GM23248 (cell line): ENCODE results near the gene ARHGAP26. TPM values are rescaled to one million over a fixed set of nuclear protein-coding genes. Genes with fewer than 3 reads are reported as not detected.

Experiments
- DNase-seq: peaks from one replicate; pipeline ENCODE4 v3.0.0-alpha.2; 2015
- H2AFZ ChIP-seq: fragments of 200-600 bp; sonication (generic); 2 replicates; pipeline ENCODE4 v1.6.1; 2016; ENCODE audit warnings: antibody characterized with exemption
- H3F3A ChIP-seq: fragments of 200-600 bp; sonication (generic); 2 replicates; pipeline ENCODE4 v1.6.1; 2016; ENCODE audit warnings: mild to moderate bottlenecking, antibody characterized with exemption, mixed run types; ENCODE audit not compliant: insufficient read depth
- H3K27ac ChIP-seq: fragments of 200-600 bp; sonication (generic); 2 replicates; pipeline ENCODE4 v1.5.1; 2016; ENCODE audit warnings: mild to moderate bottlenecking
- H3K27me3 ChIP-seq: fragments of 200-600 bp; sonication (generic); replicated peaks from 2 replicates; pipeline ENCODE4 v1.6.1; 2016; ENCODE audit warnings: mild to moderate bottlenecking; ENCODE audit not compliant: insufficient read depth
- H3K36me3 ChIP-seq: fragments of 200-600 bp; sonication (generic); 2 replicates; pipeline ENCODE4 v1.6.1; 2016; ENCODE audit warnings: low read depth, mild to moderate bottlenecking
- H3K4me1 ChIP-seq: fragments of 200-600 bp; sonication (generic); 2 replicates; pipeline ENCODE4 v1.6.1; 2016; ENCODE audit warnings: mild to moderate bottlenecking; ENCODE audit not compliant: insufficient read depth
- H3K4me2 ChIP-seq: fragments of 200-600 bp; sonication (generic); one replicate; pipeline ENCODE4 v1.6.1; 2016; ENCODE audit warnings: mild to moderate bottlenecking; ENCODE audit not compliant: unreplicated experiment
- H3K4me3 ChIP-seq: fragments of 200-600 bp; sonication (generic); 2 replicates; pipeline ENCODE4 v1.5.1; 2016; ENCODE audit warnings: mild to moderate bottlenecking
- H3K79me2 ChIP-seq: fragments of 200-600 bp; sonication (generic); 2 replicates; pipeline ENCODE4 v1.6.1; 2016; ENCODE audit warnings: mild to moderate bottlenecking; ENCODE audit not compliant: insufficient read depth
- H3K9ac ChIP-seq: fragments of 200-600 bp; sonication (generic); 2 replicates; pipeline ENCODE4 v1.6.1; 2016; ENCODE audit warnings: mild to moderate bottlenecking
- H3K9me2 ChIP-seq: fragments of 200-600 bp; sonication (generic); 2 replicates; pipeline ENCODE4 v1.6.1; 2016; ENCODE audit warnings: mixed run types, mild to moderate bottlenecking, moderate library complexity; ENCODE audit not compliant: insufficient read depth
- H3K9me3 ChIP-seq: fragments of 200-600 bp; sonication (generic); one replicate; pipeline ENCODE4 v1.6.1; 2017; ENCODE audit warnings: low read depth
- H4K20me1 ChIP-seq: fragments of 200-600 bp; sonication (generic); 2 replicates; pipeline ENCODE4 v1.6.0; 2016; ENCODE audit not compliant: insufficient read depth
- EZH2 ChIP-seq: fragments of 200-600 bp; sonication (generic); IDR thresholded peaks from 2 replicates; pipeline ENCODE4 v1.6.1; 2018; ENCODE audit warnings: antibody characterized with exemption, mild to moderate bottlenecking; ENCODE audit not compliant: insufficient read depth, poor library complexity, severe bottlenecking
- EZH2phosphoT487 ChIP-seq: fragments of 200-600 bp; sonication (generic); IDR thresholded peaks from 2 replicates; pipeline ENCODE4 v1.6.1; 2018; ENCODE audit warnings: antibody characterized with exemption, moderate library complexity, mild to moderate bottlenecking, low read depth; ENCODE audit not compliant: insufficient read depth
- whole genome bisulfite sequencing, 2 experiments: methylation state at CpG; one replicate each; pipeline ENCODE4 v1.1.6; 2015 to 2017; ENCODE audit warnings: low lambda C conversion rate in 2 of 2, low coverage in 1 of 2; ENCODE audit errors: missing lambda C conversion rate in 2 of 2; 5-methylcytosine and 5-hydroxymethylcytosine counted together
- in situ Hi-C: fragments of 300-500 bp; cut with MboI; formaldehyde crosslinking; loops from 2 replicates; pipeline ENCODE4 v1.15.0; 2020
- polyA plus RNA-seq: library from polyadenylated mRNA; unstranded; fragments of >200 nt; fragmentation: Nextera tagmentation; extraction: Ambion mirVana; gene quantifications from 2 replicates; pipeline ENCODE4 v1.2.1, GENCODE V29; 2016
- total RNA-seq: library from RNA; depleted of rRNA; stranded (reverse); fragments of >200 nt; shearing (Covaris generic); gene quantifications from 2 replicates; pipeline ENCODE4 v1.2.3, GENCODE V29; 2014

ARHGAP26 gene
- total and polyA plus RNA-seq, 2 experiments from 2014 or later = 1.6 to 1.7 TPM

- Histone ChIP-seq H3K27me3 (no peaks in the 10 kb centered on the region), H3F3A (peaks cover 50% of the 10 kb centered on the region), H3K36me3 (no peaks in the 10 kb centered on the region), H3K9me3 (no peaks in the 10 kb centered on the region), H3K4me2 (no peak overlapping the region), H3K9me2 (no peaks in the 10 kb centered on the region), H2AFZ (no peak overlapping the region), H3K4me1 (peaks cover 77% of the 10 kb centered on the region), H3K4me3 (no peak overlapping the region), H4K20me1 (no peaks in the 10 kb centered on the region), H3K9ac (no peak overlapping the region), H3K27ac (no peak overlapping the region), H3K79me2 (no peaks in the 10 kb centered on the region)
- TF ChIP-seq EZH2 = no peak
- TF ChIP-seq EZH2phosphoT487 = no peak
- no peak for DNase-seq
- in situ Hi-C loops = no loop called here
- WGBS, 2 experiments = 90 to 93% methylated on average over 5 of the region's 5 CpGs
These were observed 53.6 kb downstream of the ARHGAP26 start for GRCh38 chr5:142823806-142824205.

DNA sequence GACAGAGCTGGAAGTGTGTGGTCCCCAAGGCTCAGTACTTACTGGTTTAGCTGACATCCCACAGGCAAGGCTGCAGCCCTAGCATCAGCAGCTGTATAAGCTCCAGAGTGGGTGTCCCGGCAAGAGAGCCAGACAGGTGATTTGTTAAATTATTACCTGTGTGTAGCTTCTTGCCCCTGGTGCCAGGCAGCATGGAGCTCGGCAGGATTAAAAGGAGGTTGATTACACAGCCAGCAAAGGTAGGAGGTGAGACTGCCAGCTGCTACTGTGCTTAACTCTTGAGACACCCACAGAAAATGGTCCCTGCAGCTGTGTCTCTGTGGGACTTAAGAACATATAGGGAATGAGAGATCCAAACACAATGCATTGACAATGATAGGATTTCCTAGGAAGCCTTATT is 54.2 kb downstream of the ARHGAP26 start:
- H3K36me3 ChIP-seq = no peaks in the 10 kb centered on the region
- H3K9me3 ChIP-seq = no peaks in the 10 kb centered on the region
- TF ChIP-seq EZH2phosphoT487 = no peak
- no peak for TF ChIP-seq EZH2
- no peaks in the 10 kb centered on the region for H3K79me2 ChIP-seq
- H2AFZ ChIP-seq = no peak overlapping the region
- no peak for DNase-seq
- H3K27ac ChIP-seq = no peak overlapping the region
- no peaks in the 10 kb centered on the region for H3K9me2 ChIP-seq
- no peaks in the 10 kb centered on the region for H4K20me1 ChIP-seq
- peaks cover 79% of the 10 kb centered on the region for H3K4me1 ChIP-seq
- H3K27me3 ChIP-seq = no peaks in the 10 kb centered on the region
- H3K9ac ChIP-seq = no peak overlapping the region
- no peak overlapping the region for H3K4me2 ChIP-seq
- 97 to 100% methylated on average over 2 of the region's 2 CpGs for WGBS, 2 experiments
- in situ Hi-C loops = no loop called here
- H3F3A ChIP-seq = peaks cover 56% of the 10 kb centered on the region
- no peak overlapping the region for H3K4me3 ChIP-seq

DNA sequence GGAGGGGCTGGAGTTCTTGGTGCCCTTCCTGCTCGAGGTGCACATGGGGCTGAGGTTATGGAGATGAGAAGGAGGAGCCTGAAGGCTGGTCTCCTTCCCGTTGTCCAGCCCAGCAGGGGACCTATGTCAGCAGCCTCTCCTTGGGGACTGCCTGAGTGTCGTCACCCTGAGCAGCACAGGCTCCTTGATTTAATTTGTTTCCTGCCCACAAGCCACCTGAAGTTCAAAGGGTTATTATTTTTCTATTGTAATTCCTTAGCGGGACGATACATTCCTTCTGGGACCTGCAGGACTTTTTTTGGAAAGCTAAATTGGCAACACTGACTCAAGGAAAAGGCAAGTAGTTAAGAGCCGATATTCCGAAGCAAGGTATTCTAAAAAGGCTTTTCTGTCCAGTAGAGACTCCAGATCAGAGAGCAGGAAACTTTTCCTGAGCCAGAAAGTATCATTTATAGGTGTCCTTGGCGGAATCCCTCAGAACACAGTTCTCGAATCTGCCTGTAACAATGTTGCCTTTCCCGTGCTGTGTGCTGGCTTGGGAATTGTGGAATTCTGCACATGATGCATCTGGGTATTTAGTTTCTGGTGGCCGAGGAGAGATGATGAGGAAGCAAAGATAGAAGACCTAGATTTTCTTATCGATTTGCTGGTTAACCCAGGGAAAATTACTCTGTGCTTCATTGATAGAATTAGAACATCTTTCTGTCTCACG is 55.4 kb downstream of the ARHGAP26 start:
- H3K36me3 ChIP-seq = no peaks in the 10 kb centered on the region
- H3K9ac ChIP-seq = no peak overlapping the region
- TF ChIP-seq EZH2phosphoT487 (no peak), EZH2 (no peak)
- DNase-seq = no peak
- H3K9me3 ChIP-seq = no peaks in the 10 kb centered on the region
- in situ Hi-C loops = no loop called here
- H3K9me2 ChIP-seq = no peaks in the 10 kb centered on the region
- peaks cover 79% of the 10 kb centered on the region for H3K4me1 ChIP-seq
- H3K27ac ChIP-seq = no peak overlapping the region
- no peak overlapping the region for H2AFZ ChIP-seq
- H3K4me2 ChIP-seq = no peak overlapping the region
- H3K79me2 ChIP-seq = no peaks in the 10 kb centered on the region
- peaks cover 58% of the 10 kb centered on the region for H3F3A ChIP-seq
- WGBS, 2 experiments = 54 to 55% methylated on average over 13 of the region's 13 CpGs
- H3K4me3 ChIP-seq = no peak overlapping the region
- H4K20me1 ChIP-seq = no peaks in the 10 kb centered on the region
- no peaks in the 10 kb centered on the region for H3K27me3 ChIP-seq

DNA sequence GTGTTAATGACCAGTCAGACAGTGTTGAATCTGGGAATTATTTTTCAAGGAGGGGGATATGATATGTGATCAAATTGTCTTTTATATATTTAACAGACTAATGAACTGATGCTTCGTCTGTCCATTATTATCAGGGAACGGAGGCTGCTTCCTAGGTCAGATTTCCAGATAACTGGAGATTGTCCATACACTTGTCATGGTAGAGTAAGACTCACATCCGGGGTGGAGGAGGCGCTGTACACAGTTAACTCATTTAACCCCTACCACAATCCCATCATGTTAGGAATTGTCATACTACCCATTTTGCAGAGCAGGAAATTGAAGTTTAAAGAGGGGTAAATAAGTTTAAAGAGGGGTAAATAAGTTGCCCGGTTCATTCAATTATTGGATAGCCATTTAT is 55.9 kb downstream of the ARHGAP26 start:
- Histone ChIP-seq H3K36me3 (no peaks in the 10 kb centered on the region), H3K9me3 (no peaks in the 10 kb centered on the region), H3F3A (peaks cover 58% of the 10 kb centered on the region), H2AFZ (no peak overlapping the region), H3K9ac (no peak overlapping the region), H3K79me2 (no peaks in the 10 kb centered on the region), H4K20me1 (no peaks in the 10 kb centered on the region), H3K27ac (no peak overlapping the region), H3K4me3 (no peak overlapping the region), H3K9me2 (no peaks in the 10 kb centered on the region), H3K4me2 (no peak overlapping the region), H3K27me3 (no peaks in the 10 kb centered on the region), H3K4me1 (peaks cover 77% of the 10 kb centered on the region)
- no peak for TF ChIP-seq EZH2phosphoT487
- TF ChIP-seq EZH2 = no peak
- 45 to 49% methylated on average over 5 of the region's 5 CpGs for WGBS, 2 experiments
- in situ Hi-C loops = no loop called here
- no peak for DNase-seq
